K562 (cell line): Measurements from ENCODE around the gene OTUD1. TPM values are rescaled to one million over a fixed set of nuclear protein-coding genes. Genes with fewer than 3 reads are reported as not detected.

ENCODE experiments used
- ATAC-seq: fragments of 200-7000 bp; cut with Tn5 transposase; 3 replicates; pipeline ENCODE4 v1.9.1; 2020; ENCODE audit warnings: moderate library complexity
- BruUV-seq: library from RNA; stranded (reverse); fragments of 400-500 nt; replicated peaks from 2 replicates; lab custom pipeline; 2021; lab: Mats Ljungman, UMichigan
- CTCF ChIA-PET: fragments of 300-600 bp; formaldehyde crosslinking; extraction: SDS; loops from one replicate; lab custom pipeline; 2021; ENCODE audit warnings: low intra/inter-chr PET ratio; lab: Yijun Ruan, JAX
- POLR2A ChIA-PET: fragments of 300-600, 350-650 bp; sonication (Branson Sonifier 250); formaldehyde crosslinking; extraction: SDS; loops from one replicate; lab custom pipeline; 2021; ENCODE audit warnings: antibody characterized with exemption, inconsistent platforms; lab: Yijun Ruan, JAX
- DNase-seq, 4 experiments: peaks; one replicate each; pipeline versions ENCODE4 v3.0.0 to v3.0.0-alpha.2; 2011 to 2018; ENCODE audit warnings: low spot score in 3 of 4, mixed read lengths in 3 of 4; ENCODE audit errors: extremely low read depth in 1 of 4
- FAIRE-seq: peaks from 2 replicates; lab custom pipeline; 2011; peaks lifted over from hg19 to GRCh38; lab: Jason Lieb, UNC
- H2AFZ ChIP-seq: 2 replicates; pipeline ENCODE4 v1.6.0; 2011; ENCODE audit warnings: low read depth, low read length, control low read depth, inconsistent platforms
- H3K27ac ChIP-seq: fragments of 200-600 bp; 3 replicates; pipeline ENCODE4 v1.8.0; 2011; ENCODE audit warnings: low read depth, mild to moderate bottlenecking, control low read depth, inconsistent platforms, low read length, moderate library complexity, mixed read lengths; ENCODE audit errors: extremely low read depth
- H3K27me3 ChIP-seq, 2 experiments: fragments of 300-600 bp in 1 of 2; 2 replicates in 1 of 2; 3 replicates in 1 of 2; pipeline versions ENCODE4 v1.6.0 to v1.8.0; 2011; ENCODE audit warnings: inconsistent platforms in 2 of 2, low read length in 2 of 2, mild to moderate bottlenecking in 1 of 2, mixed read lengths in 1 of 2, moderate library complexity in 1 of 2; ENCODE audit not compliant: control insufficient read depth in 2 of 2, insufficient read depth in 2 of 2
- H3K36me3 ChIP-seq: fragments of 300-600 bp; 3 replicates; pipeline ENCODE4 v1.8.0; 2011; ENCODE audit warnings: mild to moderate bottlenecking, low read length, inconsistent platforms; ENCODE audit not compliant: control insufficient read depth, insufficient read depth
- H3K4me1 ChIP-seq, 2 experiments: fragments of 200-600 bp in 1 of 2; replicated peaks in 1 of 2; 2 replicates in 1 of 2; 3 replicates in 1 of 2; pipeline versions ENCODE4 v1.5.1 to v1.8.0; 2011; ENCODE audit warnings: inconsistent platforms in 2 of 2, low read length in 2 of 2, mild to moderate bottlenecking in 1 of 2, mixed read lengths in 1 of 2, moderate library complexity in 1 of 2; ENCODE audit not compliant: control insufficient read depth in 2 of 2, insufficient read depth in 2 of 2
- H3K4me2 ChIP-seq: 2 replicates; pipeline ENCODE4 v1.6.1; 2011; ENCODE audit warnings: low read length, control low read depth, inconsistent platforms, mixed read lengths; ENCODE audit not compliant: insufficient read depth
- H3K4me3 ChIP-seq: fragments of 200-600 bp; sonication (generic), shearing (Covaris generic); 2 replicates; pipeline ENCODE4 v1.5.1; 2016; ENCODE audit warnings: control low read depth, inconsistent platforms
- H3K79me2 ChIP-seq: fragments of 200-600 bp; 3 replicates; pipeline ENCODE4 v1.8.0; 2011; ENCODE audit warnings: low read length, inconsistent platforms; ENCODE audit not compliant: control insufficient read depth, insufficient read depth
- H3K9ac ChIP-seq, 2 experiments: 2 replicates each; pipeline versions ENCODE4 v1.6.0 to v1.6.1; 2011; ENCODE audit warnings: low read depth in 2 of 2, low read length in 2 of 2, control low read depth in 1 of 2, inconsistent platforms in 1 of 2, mild to moderate bottlenecking in 1 of 2, mixed read lengths in 1 of 2; ENCODE audit not compliant: insufficient read depth in 1 of 2
- H3K9me1 ChIP-seq: one replicate; pipeline ENCODE4 v1.6.0; 2011; ENCODE audit warnings: inconsistent platforms, mild to moderate bottlenecking, low read length, moderate library complexity; ENCODE audit not compliant: control insufficient read depth, insufficient read depth
- H3K9me3 ChIP-seq: replicated peaks from 2 replicates; pipeline ENCODE4 v1.5.1; 2011; ENCODE audit warnings: low read depth, low read length, inconsistent platforms; ENCODE audit not compliant: control insufficient read depth, insufficient read depth
- H4K20me1 ChIP-seq: replicated peaks from 2 replicates; pipeline ENCODE4 v1.6.1; 2011; ENCODE audit warnings: low read length, inconsistent platforms, mixed read lengths; ENCODE audit not compliant: control insufficient read depth, insufficient read depth
- C11orf30 ChIP-seq: fragments of 450-650 bp; IDR thresholded peaks from 2 replicates; pipeline ENCODE4 v1.6.1; 2016; ENCODE audit warnings: low read depth, mild to moderate bottlenecking
- FOXM1 ChIP-seq, 2 experiments: fragments of 450-650 bp in 1 of 2; sonication (generic) in 1 of 2; formaldehyde crosslinking in 1 of 2; IDR thresholded peaks; 2 replicates each; pipeline versions ENCODE4 v1.6.1 to v1.9.0; 2017 to 2022; ENCODE audit warnings: low read depth in 2 of 2, mild to moderate bottlenecking in 2 of 2, missing genetic modification reagents in 1 of 2, moderate library complexity in 1 of 2
- HNRNPUL1 ChIP-seq: fragments of 200-400 bp; formaldehyde crosslinking; IDR thresholded peaks from 2 replicates; pipeline ENCODE4 v1.6.1; 2017; ENCODE audit warnings: low read length
- MBD1 ChIP-seq: fragments of 250-450 bp; sonication (Bioruptor Pico); IDR thresholded peaks from 2 replicates; pipeline ENCODE4 v1.8.0; 2022; ENCODE audit warnings: inconsistent platforms
- NFXL1 ChIP-seq: fragments of 450-650 bp; formaldehyde crosslinking; IDR thresholded peaks from 2 replicates; pipeline ENCODE4 v1.4.0; 2021; ENCODE audit warnings: mild to moderate bottlenecking
- SIX5 ChIP-seq, 2 experiments: IDR thresholded peaks; 2 replicates each; pipeline ENCODE4 v1.6.1; 2011; ENCODE audit warnings: low read length in 2 of 2, borderline replicate concordance in 1 of 2, low read depth in 1 of 2, mild to moderate bottlenecking in 1 of 2, moderate library complexity in 1 of 2; ENCODE audit not compliant: insufficient read depth in 1 of 2
- ZBTB7A ChIP-seq: IDR thresholded peaks from 2 replicates; pipeline ENCODE4 v1.6.1; 2011; ENCODE audit warnings: low read depth, mild to moderate bottlenecking, low read length, moderate library complexity, borderline replicate concordance; ENCODE audit not compliant: control insufficient read depth
- ZNF174 ChIP-seq: fragments of 250-450 bp; sonication (Bioruptor Pico); IDR thresholded peaks from 2 replicates; pipeline ENCODE4 v1.4.0; 2020; ENCODE audit warnings: mild to moderate bottlenecking
- ZNF445 ChIP-seq: fragments of 250-450 bp; sonication (Bioruptor Pico); IDR thresholded peaks from 2 replicates; pipeline ENCODE4 v1.4.0; 2020; ENCODE audit warnings: low read depth, mild to moderate bottlenecking, moderate library complexity
- WGBS: fragments of 100-300 bp; shearing (Covaris generic); methylation state at CpG from one replicate; pipeline ENCODE4 v1.1.6; 2016; ENCODE audit warnings: low coverage, mixed read lengths; ENCODE audit not compliant: insufficient coverage; ENCODE audit errors: missing lambda C conversion rate; 5-methylcytosine and 5-hydroxymethylcytosine counted together
- in situ Hi-C: fragments of 300-500 bp; cut with MboI; formaldehyde crosslinking; loops from 4 replicates; pipeline ENCODE4 v1.15.0; 2018; ENCODE audit warnings: inconsistent platforms, mixed read lengths
- intact Hi-C: fragments of 100-400 bp; cut with micrococcal nuclease; formaldehyde crosslinking; loops from 2 replicates; pipeline ENCODE4 v1.14.2; 2022
- polyA plus RNA-seq, 8 experiments: library from polyadenylated mRNA; depleted of rRNA in 4 of 8; stranded (reverse) in 5 of 8; unstranded in 3 of 8; fragments of >200 nt; fragmentation: Nextera tagmentation in 2 of 8; fragmentation: Illumina TruSeq in 1 of 8; extraction: Ambion mirVana in 2 of 8; extraction: Trizol in 1 of 8; gene quantifications; 2 replicates each; pipeline versions ENCODE4 v1.2.1 to v1.2.3, GENCODE V29; 2011 to 2014; ENCODE audit warnings: inconsistent platforms in 1 of 8, missing spikeins in 1 of 8
- total RNA-seq, 7 experiments: library from RNA; depleted of rRNA in 6 of 7; stranded (reverse); fragments of >200 nt in 6 of 7; fragmentation: Illumina TruSeq in 2 of 7; extraction: Trizol in 2 of 7; gene quantifications; 2 replicates each; pipeline versions ENCODE4 v1.2.1 to v1.2.3, GENCODE V29; 2011 to 2021; ENCODE audit warnings: low replicate concordance in 1 of 7
- TF ChIP-seq, protein P1 (sequence below): fragments of 250-450 bp; sonication (Bioruptor Pico); IDR thresholded peaks from 2 replicates; pipeline ENCODE4 v1.8.0; 2021; ENCODE audit warnings: mild to moderate bottlenecking, moderate library complexity

Gene OTUD1
- total and polyA plus RNA-seq, 9 of the 15 experiments (the other 6 are each of a cell fraction or from before 2014, with no cell fraction given): 0.29 to 2.0 (median 0.49) TPM

DNA sequence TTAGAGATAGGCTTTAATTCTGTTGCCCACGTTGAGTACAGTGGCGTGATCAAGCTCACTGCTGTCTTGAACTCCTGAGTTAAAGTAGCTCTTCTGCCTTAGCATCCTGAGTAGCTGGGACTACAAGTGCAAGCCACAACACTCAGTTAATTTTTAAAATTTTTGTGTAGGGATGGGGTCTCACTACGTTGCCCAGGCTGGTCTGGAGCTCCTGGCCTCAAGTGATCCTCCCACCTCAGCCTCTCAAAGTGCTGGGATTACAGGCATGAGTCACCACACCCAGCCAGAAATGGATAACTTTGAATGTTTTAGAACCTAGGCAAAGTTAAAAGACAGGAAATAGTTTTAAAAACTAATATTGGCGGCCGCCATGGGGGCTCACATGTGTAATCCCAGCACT, 43.9 kb upstream of the OTUD1 start:
- no peak overlapping the region for H3K9ac ChIP-seq
- DNase-seq (no peak), ATAC-seq (no peak), FAIRE-seq (no peak)
- peaks cover 2 to 4% of the 10 kb centered on the region in 2 experiments; a peak in 1 of 5 replicates for H3K27me3 ChIP-seq
- intact Hi-C loops: no loop called here
- no peak overlapping the region for H3K4me3 ChIP-seq
- ChIA-PET POLR2A (interaction anchor here (0.7 kb wide), 1 partner anchor 953 kb away, joined by 3 read pairs; no protein-coding TSS in a partner anchor), CTCF (no interaction called here)
- no TSS peak for BruUV-seq
- no peaks in the 10 kb centered on the region for H3K79me2 ChIP-seq
- WGBS: 2% methylated on average over 5 of the region's 5 CpGs
- H4K20me1 ChIP-seq: no peaks in the 10 kb centered on the region
- H2AFZ ChIP-seq: no peak overlapping the region
- no peaks in the 10 kb centered on the region for H3K36me3 ChIP-seq
- no peaks in the 10 kb centered on the region for H3K4me1 ChIP-seq
- H3K27ac ChIP-seq: no peak overlapping the region
- H3K4me2 ChIP-seq: no peak overlapping the region
- no peaks in the 10 kb centered on the region for H3K9me1 ChIP-seq
- in situ Hi-C loops: no loop called here
- no peaks in the 10 kb centered on the region for H3K9me3 ChIP-seq
- no peak for TF ChIP-seq FOXM1 (IDR thresholded peaks at IDR 0.05; ENCODE audit: low read depth)
- no peak for TF ChIP-seq FOXM1 (CRISPR knock-in tag; IDR thresholded peaks at IDR 0.05; ENCODE audit: low read depth)
- no peak for TF ChIP-seq HNRNPUL1
- no peak for TF ChIP-seq NFXL1
- TF ChIP-seq SIX5 (IDR thresholded peaks at IDR 0.05; ENCODE audit: borderline replicate concordance in 1 of 2, insufficient read depth in 1 of 2, low read depth in 1 of 2, low read length in 2 of 2): no peak
- TF ChIP-seq ZBTB7A: no peak
- no peak for TF ChIP-seq ZNF445 (CRISPR knock-in tag)
- no peak for TF ChIP-seq MBD1 (CRISPR knock-in tag)
- TF ChIP-seq C11orf30: no peak
- TF ChIP-seq, protein P1, sequence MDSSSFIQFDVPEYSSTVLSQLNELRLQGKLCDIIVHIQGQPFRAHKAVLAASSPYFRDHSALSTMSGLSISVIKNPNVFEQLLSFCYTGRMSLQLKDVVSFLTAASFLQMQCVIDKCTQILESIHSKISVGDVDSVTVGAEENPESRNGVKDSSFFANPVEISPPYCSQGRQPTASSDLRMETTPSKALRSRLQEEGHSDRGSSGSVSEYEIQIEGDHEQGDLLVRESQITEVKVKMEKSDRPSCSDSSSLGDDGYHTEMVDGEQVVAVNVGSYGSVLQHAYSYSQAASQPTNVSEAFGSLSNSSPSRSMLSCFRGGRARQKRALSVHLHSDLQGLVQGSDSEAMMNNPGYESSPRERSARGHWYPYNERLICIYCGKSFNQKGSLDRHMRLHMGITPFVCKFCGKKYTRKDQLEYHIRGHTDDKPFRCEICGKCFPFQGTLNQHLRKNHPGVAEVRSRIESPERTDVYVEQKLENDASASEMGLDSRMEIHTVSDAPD (CRISPR knock-in tag): no peak
- no peak for TF ChIP-seq ZNF174 (CRISPR knock-in tag)
